ENCODE data around the gene NEK11. TPM values are rescaled to one million over a fixed set of nuclear protein-coding genes. Genes with fewer than 3 reads are reported as not detected.

Gene NEK11
- total and polyA plus RNA-seq, 8 donors: 7.9 to 22.1 (median 15.4) TPM

- Histone ChIP-seq H3K27ac (no peak overlapping the region), H3K36me3 (peaks cover 0 to 37% of the 10 kb centered on the region in 2 donors), H3K27me3 (no peaks in the 10 kb centered on the region), H3K4me1 (peaks cover 2 to 34% of the 10 kb centered on the region in 2 donors), H3K9me3 (no peaks in the 10 kb centered on the region), H3K4me3 (no peak overlapping the region)
- TF ChIP-seq, protein P1, sequence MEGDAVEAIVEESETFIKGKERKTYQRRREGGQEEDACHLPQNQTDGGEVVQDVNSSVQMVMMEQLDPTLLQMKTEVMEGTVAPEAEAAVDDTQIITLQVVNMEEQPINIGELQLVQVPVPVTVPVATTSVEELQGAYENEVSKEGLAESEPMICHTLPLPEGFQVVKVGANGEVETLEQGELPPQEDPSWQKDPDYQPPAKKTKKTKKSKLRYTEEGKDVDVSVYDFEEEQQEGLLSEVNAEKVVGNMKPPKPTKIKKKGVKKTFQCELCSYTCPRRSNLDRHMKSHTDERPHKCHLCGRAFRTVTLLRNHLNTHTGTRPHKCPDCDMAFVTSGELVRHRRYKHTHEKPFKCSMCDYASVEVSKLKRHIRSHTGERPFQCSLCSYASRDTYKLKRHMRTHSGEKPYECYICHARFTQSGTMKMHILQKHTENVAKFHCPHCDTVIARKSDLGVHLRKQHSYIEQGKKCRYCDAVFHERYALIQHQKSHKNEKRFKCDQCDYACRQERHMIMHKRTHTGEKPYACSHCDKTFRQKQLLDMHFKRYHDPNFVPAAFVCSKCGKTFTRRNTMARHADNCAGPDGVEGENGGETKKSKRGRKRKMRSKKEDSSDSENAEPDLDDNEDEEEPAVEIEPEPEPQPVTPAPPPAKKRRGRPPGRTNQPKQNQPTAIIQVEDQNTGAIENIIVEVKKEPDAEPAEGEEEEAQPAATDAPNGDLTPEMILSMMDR (IDR thresholded peaks at IDR 0.05): no peak
- intact Hi-C loops (cut with DNase I): no loop called here
- ATAC-seq: peak; percentile 52
- DNase-seq: no peak
Observed at GRCh38 chr3:131020122-131020693, 6.5 kb upstream of the NEK11 start.

GRCh38 chr3:131025539-131025938 lies 1.1 kb upstream of the NEK11 start:
- Histone ChIP-seq H3K27ac (no peak overlapping the region), H3K9me3 (no peaks in the 10 kb centered on the region), H3K27me3 (no peaks in the 10 kb centered on the region), H3K4me3 (peak overlapping the region in 1 of 2 donors; percentile 68), H3K4me1 (peaks cover 9 to 41% of the 10 kb centered on the region in 2 donors), H3K36me3 (no peaks in the 10 kb centered on the region)
- TF ChIP-seq, protein P1 (IDR thresholded peaks at IDR 0.05): no peak
- ATAC-seq: no peak
- no peak for DNase-seq
- intact Hi-C loops (cut with DNase I): no loop called here

DNA sequence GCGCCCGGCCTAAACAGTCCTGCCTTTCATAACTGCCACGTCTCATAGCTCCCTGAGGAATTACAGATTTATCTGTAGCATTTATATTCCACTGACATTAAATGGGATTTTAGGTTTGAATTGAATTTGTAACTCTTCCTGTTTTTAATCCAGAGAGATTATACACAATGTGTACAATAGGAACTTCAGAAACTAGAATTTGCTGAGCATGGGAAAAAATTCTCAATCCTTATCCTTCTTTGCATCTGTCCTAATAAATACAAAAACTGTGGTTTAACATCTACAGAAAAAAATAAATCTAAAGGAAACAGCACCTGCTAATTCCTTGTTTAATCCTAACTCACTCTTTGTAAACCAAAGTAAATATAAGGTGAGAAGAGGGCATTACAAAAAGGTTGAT lies 2.2 kb downstream of the NEK11 start:
- H3K9me3 ChIP-seq: no peaks in the 10 kb centered on the region
- intact Hi-C loops (cut with DNase I): no loop called here
- TF ChIP-seq, protein P1 (IDR thresholded peaks at IDR 0.05): no peak
- H3K27me3 ChIP-seq: no peaks in the 10 kb centered on the region
- H3K27ac ChIP-seq: no peak overlapping the region
- ATAC-seq: no peak
- no peak overlapping the region for H3K4me3 ChIP-seq
- DNase-seq: no peak
- peaks cover 9 to 23% of the 10 kb centered on the region in 2 donors for H3K4me1 ChIP-seq
- H3K36me3 ChIP-seq: no peaks in the 10 kb centered on the region

GRCh38 chr3:131031660-131032059 lies 5.0 kb downstream of the NEK11 start:
- intact Hi-C loops (cut with DNase I): no loop called here
- H3K4me1 ChIP-seq: peaks cover 0 to 3% of the 10 kb centered on the region in 2 donors
- no peaks in the 10 kb centered on the region for H3K27me3 ChIP-seq
- TF ChIP-seq, protein P1 (IDR thresholded peaks at IDR 0.05): no peak
- ATAC-seq (no peak), DNase-seq (no peak)
- H3K27ac ChIP-seq: no peak overlapping the region
- H3K36me3 ChIP-seq: no peaks in the 10 kb centered on the region
- no peaks in the 10 kb centered on the region for H3K9me3 ChIP-seq
- no peak overlapping the region for H3K4me3 ChIP-seq

DNA sequence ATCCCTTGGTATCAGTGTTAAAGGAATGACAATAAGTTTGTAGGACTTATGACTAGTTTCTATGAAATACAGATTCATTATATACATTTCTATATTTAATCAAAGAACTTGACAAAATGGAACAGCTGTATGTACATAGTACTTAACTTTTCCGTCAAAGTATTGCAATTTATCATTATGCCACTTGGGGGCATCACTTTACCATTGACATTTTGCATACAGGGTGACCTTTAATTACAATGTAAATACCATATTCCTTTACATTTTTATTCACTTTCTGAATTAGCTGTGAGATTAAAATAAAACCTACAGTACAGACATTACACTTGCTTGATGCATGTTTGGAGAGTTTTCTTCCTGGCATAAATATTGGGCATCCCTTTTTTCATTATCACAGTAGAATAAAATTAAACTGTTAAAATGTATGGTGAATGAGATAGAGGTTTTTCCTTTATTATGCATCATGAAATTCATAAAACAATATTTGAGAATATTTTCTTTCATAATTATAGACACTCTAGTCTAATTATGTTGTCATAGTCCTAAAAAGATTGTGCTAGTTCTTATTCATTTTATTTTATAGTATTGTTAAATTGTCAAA lies 6.9 kb downstream of the NEK11 start:
- Histone ChIP-seq H3K4me1 (no peaks in the 10 kb centered on the region), H3K27me3 (no peaks in the 10 kb centered on the region), H3K36me3 (no peaks in the 10 kb centered on the region), H3K27ac (no peak overlapping the region), H3K4me3 (no peak overlapping the region), H3K9me3 (no peaks in the 10 kb centered on the region)
- TF ChIP-seq, protein P1 (IDR thresholded peaks at IDR 0.05): peak; percentile 53 to 63
- DNase-seq (peak in 2 of 4 donors; percentile 6 to 31), ATAC-seq (peak; percentile 74)
- intact Hi-C loops (cut with DNase I): no loop called here
